GM12872 (cell line): ENCODE data around the gene ABCB8.

Experiments used
- CTCF ChIP-seq: IDR thresholded peaks from 3 replicates; pipeline ENCODE4 v1.5.1; 2011; ENCODE audit warnings: low read depth, mild to moderate bottlenecking, low read length, moderate library complexity; ENCODE audit not compliant: insufficient read depth

Gene ABCB8

GRCh38 chr7:150999497-151000230, 28.6 kb upstream of the ABCB8 start:
- no peak for TF ChIP-seq CTCF

- no peak for TF ChIP-seq CTCF
Observed at GRCh38 chr7:151000897-151001495, 27.3 kb upstream of the ABCB8 start.

- no peak for TF ChIP-seq CTCF
Observed at GRCh38 chr7:151001546-151001945, 26.7 kb upstream of the ABCB8 start.

GRCh38 chr7:151003572-151003971, 24.7 kb upstream of the ABCB8 start:
- no peak for TF ChIP-seq CTCF

GRCh38 chr7:151005566-151005965, 22.7 kb upstream of the ABCB8 start:
- TF ChIP-seq CTCF: no peak

GRCh38 chr7:151006590-151007300, 21.5 kb upstream of the ABCB8 start:
- TF ChIP-seq CTCF: no peak

- TF ChIP-seq CTCF: no peak
Observed at GRCh38 chr7:151007469-151007898, 20.8 kb upstream of the ABCB8 start.
